IMR-90 (cell line): ENCODE measurements around the gene C5. TPM values are rescaled to one million over a fixed set of nuclear protein-coding genes. Genes with fewer than 3 reads are reported as not detected.

Experiments
- ATAC-seq: fragments of 200-7000 bp; cut with Tn5 transposase; 2 replicates; pipeline ENCODE4 v1.9.1; 2020; ENCODE audit warnings: low read depth, mild to moderate bottlenecking, moderate library complexity
- BruUV-seq: library from RNA; stranded (reverse); fragments of 400-500 nt; replicated peaks from 2 replicates; lab custom pipeline; 2021; lab: Mats Ljungman, UMichigan
- CTCF ChIA-PET: fragments of 300-600 bp; formaldehyde crosslinking; extraction: SDS; loops from one replicate; lab custom pipeline; 2021; ENCODE audit warnings: antibody characterized with exemption; lab: Yijun Ruan, JAX
- POLR2A ChIA-PET: fragments of 300-600 bp; sonication (Branson Sonifier 250); formaldehyde crosslinking; loops from one replicate; lab custom pipeline; 2022; ENCODE audit warnings: antibody characterized with exemption; ENCODE audit not compliant: unreplicated experiment; lab: Charles Lee
- DNase-seq: peaks from one replicate; pipeline ENCODE4 v3.0.0; 2013
- H2AFZ ChIP-seq: replicated peaks from 2 replicates; pipeline ENCODE3; 2013; ENCODE audit warnings: low read length, mild to moderate bottlenecking; ENCODE audit not compliant: poor library complexity
- H2AK5ac ChIP-seq: 2 replicates; pipeline ENCODE4 v1.6.1; 2013; ENCODE audit warnings: low read depth, low read length, inconsistent platforms
- H2AK9ac ChIP-seq: replicated peaks from 2 replicates; pipeline ENCODE3; 2013; ENCODE audit warnings: mild to moderate bottlenecking, low read depth, low read length, moderate library complexity; ENCODE audit not compliant: poor library complexity
- H2BK120ac ChIP-seq: 2 replicates; pipeline ENCODE4 v1.6.1; 2013; ENCODE audit warnings: low read depth, low read length, inconsistent platforms
- H2BK15ac ChIP-seq: 3 replicates; pipeline ENCODE4 v1.6.1; 2013; ENCODE audit warnings: low read depth, low read length, inconsistent platforms
- H2BK20ac ChIP-seq: 2 replicates; pipeline ENCODE4 v1.6.1; 2013; ENCODE audit warnings: low read depth, mild to moderate bottlenecking, inconsistent platforms, low read length, moderate library complexity
- H2BK5ac ChIP-seq: 2 replicates; pipeline ENCODE4 v1.6.1; 2013; ENCODE audit warnings: mild to moderate bottlenecking, low read depth, low read length, inconsistent platforms; ENCODE audit not compliant: poor library complexity, severe bottlenecking
- H3K14ac ChIP-seq: replicated peaks from 2 replicates; pipeline ENCODE4 v1.6.1; 2013; ENCODE audit warnings: low read depth, low read length, inconsistent platforms
- H3K18ac ChIP-seq: 2 replicates; pipeline ENCODE4 v1.6.1; 2013; ENCODE audit warnings: low read depth, low read length, control low read depth
- H3K23ac ChIP-seq: 2 replicates; pipeline ENCODE4 v1.6.1; 2013; ENCODE audit warnings: low read depth, low read length, inconsistent platforms
- H3K27ac ChIP-seq: 2 replicates; pipeline ENCODE4 v1.5.1; 2013; ENCODE audit warnings: mild to moderate bottlenecking, control low read depth, low read length; ENCODE audit not compliant: insufficient read depth
- H3K27me3 ChIP-seq: 2 replicates; pipeline ENCODE4 v1.6.1; 2013; ENCODE audit warnings: low read length; ENCODE audit not compliant: control insufficient read depth, insufficient read depth
- H3K36me3 ChIP-seq: 2 replicates; pipeline ENCODE4 v1.6.1; 2013; ENCODE audit warnings: low read length, mixed read lengths; ENCODE audit not compliant: control insufficient read depth, insufficient read depth
- H3K4ac ChIP-seq: 2 replicates; pipeline ENCODE4 v1.6.1; 2013; ENCODE audit warnings: low read depth, low read length, inconsistent platforms
- H3K4me1 ChIP-seq: 2 replicates; pipeline ENCODE4 v1.6.1; 2013; ENCODE audit warnings: low read length, mixed read lengths; ENCODE audit not compliant: control insufficient read depth, insufficient read depth
- H3K4me2 ChIP-seq: 2 replicates; pipeline ENCODE4 v1.6.1; 2013; ENCODE audit warnings: low read depth, mild to moderate bottlenecking, control low read depth, low read length, moderate library complexity
- H3K4me3 ChIP-seq: 2 replicates; pipeline ENCODE4 v1.5.1; 2013; ENCODE audit warnings: low read depth, mild to moderate bottlenecking, control low read depth, low read length, moderate library complexity; ENCODE audit not compliant: insufficient read depth
- H3K56ac ChIP-seq: 2 replicates; pipeline ENCODE4 v1.6.1; 2013; ENCODE audit warnings: low read length, inconsistent platforms; ENCODE audit not compliant: insufficient read depth; ENCODE audit errors: extremely low read depth
- H3K79me1 ChIP-seq, 2 experiments: 2 replicates each; pipeline ENCODE4 v1.6.1; 2013; ENCODE audit warnings: low read length in 2 of 2, inconsistent platforms in 1 of 2, low read depth in 1 of 2
- H3K9ac ChIP-seq: 2 replicates; pipeline ENCODE4 v1.6.1; 2013; ENCODE audit warnings: low read depth, low read length, control low read depth
- H3K9me1 ChIP-seq: 2 replicates; pipeline ENCODE4 v1.6.1; 2013; ENCODE audit warnings: low read length, inconsistent platforms; ENCODE audit not compliant: insufficient read depth
- H3K9me3 ChIP-seq: 2 replicates; pipeline ENCODE4 v1.6.1; 2013; ENCODE audit warnings: low read length; ENCODE audit not compliant: control insufficient read depth, insufficient read depth
- H4K20me1 ChIP-seq: 2 replicates; pipeline ENCODE4 v1.6.1; 2013; ENCODE audit warnings: low read length, inconsistent platforms; ENCODE audit not compliant: insufficient read depth
- H4K5ac ChIP-seq: 2 replicates; pipeline ENCODE4 v1.6.1; 2013; ENCODE audit warnings: mild to moderate bottlenecking, low read depth, low read length, control low read depth
- H4K8ac ChIP-seq, 2 experiments: 2 replicates each; pipeline ENCODE4 v1.6.1; 2013; ENCODE audit warnings: low read depth in 2 of 2, low read length in 2 of 2, control low read depth in 1 of 2, inconsistent platforms in 1 of 2
- H4K91ac ChIP-seq: 2 replicates; pipeline ENCODE4 v1.6.1; 2013; ENCODE audit warnings: low read depth, low read length, inconsistent platforms; ENCODE audit not compliant: insufficient read depth
- BHLHE40 ChIP-seq: fragments of 150-350 bp; IDR thresholded peaks from 2 replicates; pipeline ENCODE4 v1.6.1; 2016; ENCODE audit warnings: mild to moderate bottlenecking, low read depth, low read length
- CEBPB ChIP-seq: IDR thresholded peaks from 2 replicates; pipeline ENCODE4 v1.6.1; 2012; ENCODE audit warnings: low read depth, low read length, improper control_type of control experiment
- CHD1 ChIP-seq: IDR thresholded peaks from 2 replicates; pipeline ENCODE4 v1.6.1; 2012; ENCODE audit warnings: low read depth, low read length, improper control_type of control experiment
- FOS ChIP-seq: fragments of 150-350 bp; IDR thresholded peaks from 2 replicates; pipeline ENCODE4 v1.6.1; 2016; ENCODE audit warnings: low read depth, low read length
- MAFK ChIP-seq: IDR thresholded peaks from 2 replicates; pipeline ENCODE4 v1.6.1; 2012; ENCODE audit warnings: low read depth, low read length, improper control_type of control experiment
- MAZ ChIP-seq: IDR thresholded peaks from 2 replicates; pipeline ENCODE4 v1.6.1; 2012; ENCODE audit warnings: low read depth, mild to moderate bottlenecking, low read length, improper control_type of control experiment, moderate library complexity, borderline replicate concordance
- MXI1 ChIP-seq: IDR thresholded peaks from 2 replicates; pipeline ENCODE4 v1.6.1; 2012; ENCODE audit warnings: low read depth, mild to moderate bottlenecking, low read length, moderate library complexity, borderline replicate concordance
- NFE2L2 ChIP-seq: fragments of 150-350 bp; IDR thresholded peaks from 2 replicates; pipeline ENCODE4 v1.6.1; 2016; ENCODE audit warnings: low read depth, mild to moderate bottlenecking, low read length
- POLR2A ChIP-seq: IDR thresholded peaks from 2 replicates; pipeline ENCODE4 v1.6.1; 2012; ENCODE audit warnings: mild to moderate bottlenecking, low read depth, low read length
- RCOR1 ChIP-seq: IDR thresholded peaks from 2 replicates; pipeline ENCODE4 v1.6.1; 2012; ENCODE audit warnings: mild to moderate bottlenecking, low read length, improper control_type of control experiment; ENCODE audit not compliant: insufficient replicate concordance
- RFX5 ChIP-seq: IDR thresholded peaks from 2 replicates; pipeline ENCODE4 v1.8.0; 2012; ENCODE audit warnings: low read depth, mild to moderate bottlenecking, low read length, moderate library complexity
- SMC3 ChIP-seq: fragments of 150-350 bp; IDR thresholded peaks from 2 replicates; pipeline ENCODE4 v1.6.1; 2016; ENCODE audit warnings: low read depth, mild to moderate bottlenecking, antibody characterized with exemption, low read length, moderate library complexity
- WGBS, 2 experiments: methylation state at CpG; one replicate each; pipeline versions ENCODE4 v1.1.5 to v1.1.7; 2013; ENCODE audit warnings: missing lambda C conversion rate in 2 of 2; ENCODE audit not compliant: insufficient read length in 1 of 2; ENCODE audit errors: extremely low coverage in 2 of 2; 5-methylcytosine and 5-hydroxymethylcytosine counted together
- dilution Hi-C: fragments of 300-500 bp; cut with HindIII; formaldehyde crosslinking; loops from one replicate; pipeline ENCODE4 v1.14.3; 2018; ENCODE audit warnings: low sequenced_read_pairs; ENCODE audit not compliant: unreplicated experiment
- in situ Hi-C: fragments of 300-500 bp; cut with MboI; formaldehyde crosslinking; loops from 3 replicates; pipeline ENCODE4 v1.14.3; 2019; ENCODE audit warnings: low sequenced_read_pairs, inconsistent platforms, mixed read lengths
- intact Hi-C: fragments of 100-400 bp; cut with micrococcal nuclease; formaldehyde crosslinking; loops from 2 replicates; pipeline ENCODE4 v1.10.0; 2022
- polyA plus RNA-seq, 3 experiments: library from polyadenylated mRNA; depleted of rRNA; stranded (reverse); fragments of >200 nt; gene quantifications; 2 replicates each; pipeline ENCODE4 v1.2.3, GENCODE V29; 2012; ENCODE audit warnings: low replicate concordance in 1 of 3
- total RNA-seq: library from RNA; depleted of rRNA; stranded (reverse); fragments of >200 nt; gene quantifications from 2 replicates; pipeline ENCODE4 v1.2.3, GENCODE V29; 2012
- TF ChIP-seq, protein P1 (sequence below): fragments of 150-350 bp; IDR thresholded peaks from 2 replicates; pipeline ENCODE4 v1.6.1; 2016; ENCODE audit warnings: low read depth, mild to moderate bottlenecking, low read length, moderate library complexity, borderline replicate concordance
- TF ChIP-seq, protein P2 (sequence below): fragments of 150-350 bp; IDR thresholded peaks from 2 replicates; pipeline ENCODE4 v1.6.1; 2017; ENCODE audit warnings: mild to moderate bottlenecking, antibody characterized with exemption, low read length, low read depth

C5 gene
- total and polyA plus RNA-seq, 2 of the 4 experiments (the other 2 are of a cell fraction): 1.5 to 2.3 TPM

DNA sequence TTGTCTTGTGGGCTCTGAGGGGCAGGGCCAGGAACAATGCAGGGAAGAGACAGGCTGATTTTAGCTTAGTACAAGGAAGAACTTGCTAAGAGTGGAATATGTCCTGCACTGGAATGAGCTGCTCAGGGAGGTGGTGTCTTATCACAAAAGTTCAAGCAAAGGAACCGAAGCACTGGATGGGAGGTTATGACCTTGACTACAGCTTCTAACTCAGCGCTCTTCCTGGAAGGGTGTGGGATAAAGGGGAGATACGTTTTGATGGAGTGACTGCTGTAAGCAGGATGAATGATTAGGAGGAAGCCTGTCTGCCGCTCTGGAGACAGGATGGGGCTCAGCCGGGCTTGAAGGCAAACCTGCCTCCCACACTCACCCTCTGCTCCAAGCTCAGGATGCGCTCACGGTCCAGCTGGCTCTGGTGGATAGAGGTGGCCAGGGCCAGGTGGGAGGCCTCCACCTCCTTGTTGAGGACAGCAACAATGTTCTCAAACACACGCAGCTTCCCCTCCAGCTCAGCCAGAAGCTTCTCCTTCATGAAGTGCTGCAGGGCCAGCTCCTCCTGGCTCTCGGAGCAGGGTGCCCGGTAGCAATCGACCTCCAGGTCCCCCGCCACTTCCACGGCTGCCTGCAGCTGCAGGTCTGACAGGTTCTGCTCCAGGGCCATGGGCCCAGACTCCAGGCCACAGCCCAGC lies 137.0 kb downstream of the C5 start:
- H3K9ac ChIP-seq: no peak overlapping the region
- H3K56ac ChIP-seq: no peak overlapping the region
- peaks cover 0 to 12% of the 10 kb centered on the region in 2 experiments; a peak in 2 of 4 replicates for H3K79me1 ChIP-seq
- H2BK20ac ChIP-seq: no peak overlapping the region
- no peaks in the 10 kb centered on the region for H3K27me3 ChIP-seq
- no peak overlapping the region for H3K18ac ChIP-seq
- DNase-seq (no peak), ATAC-seq (no peak)
- no peak overlapping the region for H2BK5ac ChIP-seq
- no peak overlapping the region for H4K8ac ChIP-seq
- no peak overlapping the region for H2BK15ac ChIP-seq
- 0 out of 2 replicates have a peak, but pooled peaks cover 2% of the 10 kb centered on the region for H3K9me3 ChIP-seq
- H3K4me3 ChIP-seq: no peak overlapping the region
- peaks cover 25% of the 10 kb centered on the region for H3K9me1 ChIP-seq
- no peak overlapping the region for H3K27ac ChIP-seq
- no TSS peak for BruUV-seq
- no peak overlapping the region for H3K14ac ChIP-seq
- in situ Hi-C loops: no loop called here
- TF ChIP-seq, protein P1, sequence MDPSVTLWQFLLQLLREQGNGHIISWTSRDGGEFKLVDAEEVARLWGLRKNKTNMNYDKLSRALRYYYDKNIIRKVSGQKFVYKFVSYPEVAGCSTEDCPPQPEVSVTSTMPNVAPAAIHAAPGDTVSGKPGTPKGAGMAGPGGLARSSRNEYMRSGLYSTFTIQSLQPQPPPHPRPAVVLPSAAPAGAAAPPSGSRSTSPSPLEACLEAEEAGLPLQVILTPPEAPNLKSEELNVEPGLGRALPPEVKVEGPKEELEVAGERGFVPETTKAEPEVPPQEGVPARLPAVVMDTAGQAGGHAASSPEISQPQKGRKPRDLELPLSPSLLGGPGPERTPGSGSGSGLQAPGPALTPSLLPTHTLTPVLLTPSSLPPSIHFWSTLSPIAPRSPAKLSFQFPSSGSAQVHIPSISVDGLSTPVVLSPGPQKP: no peak
- no peak for TF ChIP-seq MAFK
- TF ChIP-seq CEBPB: no peak
- TF ChIP-seq SMC3: no peak
- TF ChIP-seq MXI1: no peak
- TF ChIP-seq RFX5: no peak
- no peak for TF ChIP-seq POLR2A
- no peak for TF ChIP-seq RCOR1
- TF ChIP-seq CHD1: no peak
- TF ChIP-seq FOS: no peak
- no peak for TF ChIP-seq BHLHE40
- TF ChIP-seq MAZ: no peak
- TF ChIP-seq NFE2L2: no peak
- TF ChIP-seq, protein P2, sequence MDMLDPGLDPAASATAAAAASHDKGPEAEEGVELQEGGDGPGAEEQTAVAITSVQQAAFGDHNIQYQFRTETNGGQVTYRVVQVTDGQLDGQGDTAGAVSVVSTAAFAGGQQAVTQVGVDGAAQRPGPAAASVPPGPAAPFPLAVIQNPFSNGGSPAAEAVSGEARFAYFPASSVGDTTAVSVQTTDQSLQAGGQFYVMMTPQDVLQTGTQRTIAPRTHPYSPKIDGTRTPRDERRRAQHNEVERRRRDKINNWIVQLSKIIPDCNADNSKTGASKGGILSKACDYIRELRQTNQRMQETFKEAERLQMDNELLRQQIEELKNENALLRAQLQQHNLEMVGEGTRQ: no peak
- no peak overlapping the region for H2AK5ac ChIP-seq
- H3K4me1 ChIP-seq: peaks cover 3% of the 10 kb centered on the region; the same call in 1 of the 2 replicates
- H3K4me2 ChIP-seq: no peak overlapping the region
- dilution Hi-C loops: no loop called here
- CTCF ChIA-PET: no interaction called here
- POLR2A ChIA-PET: no interaction called here
- no peak overlapping the region for H2BK120ac ChIP-seq
- H2AK9ac ChIP-seq: peak overlapping the region; percentile 36
- H3K4ac ChIP-seq: no peak overlapping the region
- no peak overlapping the region for H4K5ac ChIP-seq
- H3K36me3 ChIP-seq: peaks cover 6% of the 10 kb centered on the region
- H3K23ac ChIP-seq: no peak overlapping the region
- intact Hi-C loops: no loop called here
- peak overlapping the region; percentile 24 for H2AFZ ChIP-seq
- WGBS, 2 experiments: 78% methylated on average over 4 of the region's 13 CpGs; no CpG with 5 or more reads in 1 of the 2 experiments
- H4K20me1 ChIP-seq: no peaks in the 10 kb centered on the region
- no peak overlapping the region for H4K91ac ChIP-seq
